Aorta (tissue), 5 donors: ENCODE data around the gene SLC29A3. TPM values are rescaled to one million over a fixed set of nuclear protein-coding genes. Genes with fewer than 3 reads are reported as not detected.
"Not testable (repeated sequence)": the region's sequence is repeated elsewhere in the genome, so short reads cannot be mapped to it uniquely, and the experiment has no call there.

Source experiments
- ATAC-seq: fragments of 200-7000 bp; cut with Tn5 transposase; one replicate; pipeline ENCODE4 v1.9.1; 2022; ENCODE audit warnings: moderate library complexity; ENCODE audit not compliant: low FRiP score
- DNase-seq, 2 donors: peaks; one replicate each; pipeline ENCODE4 v3.0.0-alpha.2; 2020
- H3K27ac ChIP-seq, 2 donors: one replicate each; pipeline ENCODE4 v1.5.1; 2013; ENCODE audit warnings: low read length in 2 of 2, mild to moderate bottlenecking in 2 of 2, moderate library complexity in 2 of 2, control low read depth in 1 of 2, inconsistent platforms in 1 of 2, low read depth in 1 of 2
- H3K27me3 ChIP-seq, 2 donors: one replicate each; pipeline ENCODE4 v1.6.1; 2013; ENCODE audit warnings: control low read depth in 1 of 2, low read length in 1 of 2, mild to moderate bottlenecking in 1 of 2, moderate library complexity in 1 of 2; ENCODE audit not compliant: insufficient read depth in 2 of 2, control insufficient read depth in 1 of 2
- H3K36me3 ChIP-seq, 2 donors: one replicate each; pipeline ENCODE4 v1.6.1; 2013; ENCODE audit warnings: control low read depth in 1 of 2, low read length in 1 of 2, mild to moderate bottlenecking in 1 of 2; ENCODE audit not compliant: insufficient read depth in 2 of 2, control insufficient read depth in 1 of 2
- H3K4me1 ChIP-seq, 2 donors: one replicate each; pipeline ENCODE4 v1.6.1; 2013; ENCODE audit warnings: low read length in 2 of 2, control low read depth in 1 of 2, mild to moderate bottlenecking in 1 of 2, moderate library complexity in 1 of 2; ENCODE audit not compliant: insufficient read depth in 2 of 2, control insufficient read depth in 1 of 2
- H3K4me3 ChIP-seq, 2 donors: one replicate each; pipeline ENCODE4 v1.5.1; 2013; ENCODE audit warnings: low read length in 2 of 2, control low read depth in 1 of 2, mild to moderate bottlenecking in 1 of 2
- H3K9me3 ChIP-seq: one replicate; pipeline ENCODE4 v1.6.1; 2013; ENCODE audit warnings: mild to moderate bottlenecking, low read length; ENCODE audit not compliant: control insufficient read depth
- WGBS, 2 donors: extraction: QIAGEN DNeasy Blood & Tissue Kit; methylation state at CpG; one replicate each; pipeline ENCODE4 v1.1.7; 2013; 5-methylcytosine and 5-hydroxymethylcytosine counted together
- intact Hi-C, 2 donors: fragments of 100-400 bp; cut with DNase I; formaldehyde crosslinking; loops; one replicate each; pipeline versions ENCODE4 v1.14.2 to v1.15.0; 2022
- polyA plus RNA-seq, 2 donors: library from polyadenylated mRNA; stranded (reverse); fragments of 200-250 nt; gene quantifications; one replicate each; pipeline ENCODE4 v1.2.3, GENCODE V29; 2013
- total RNA-seq, 2 donors: library from RNA; stranded (reverse); fragmentation: NEBNext Ultra II Directional; extraction: Animal tissue kit (Norgen Biotek cat#: 25700); gene quantifications; one replicate each; pipeline ENCODE4 v1.2.1, GENCODE V29; 2021
- donor health status: healthy with polysubstance abuse.
- donor health status: Bipolar disorder and iron deficiency.
- donor health status: DM: no; HTN: no; CAD: no.
- donor health status: DM: no; HTN: no; CAD: no.
- donor health status: DM: yes; HTN: yes; CAD: no.

The SLC29A3 gene
- total and polyA plus RNA-seq, 4 donors: 2.4 to 8.8 (median 4.4) TPM

DNA sequence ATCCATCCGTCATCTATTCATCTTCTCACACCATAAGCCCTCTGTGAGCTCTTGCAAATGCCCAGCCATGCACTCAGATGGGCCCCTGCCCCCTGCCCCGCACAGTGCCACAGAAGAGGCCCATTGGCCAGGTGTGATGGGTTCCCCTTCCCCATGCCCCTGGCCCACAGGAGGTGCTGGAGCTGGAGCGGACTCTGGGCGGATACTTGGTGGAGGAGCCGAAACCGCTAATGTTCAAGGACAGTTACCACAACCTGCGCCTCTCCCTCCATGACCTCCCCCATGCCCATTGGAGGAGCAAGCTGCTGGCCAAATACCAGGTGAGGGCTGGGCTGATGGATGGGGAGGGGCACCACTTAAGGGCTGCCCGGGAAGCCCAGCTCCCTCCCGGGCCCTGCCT lies 23.4 kb upstream of the SLC29A3 start:
- ATAC-seq (no peak), DNase-seq (no peak)
- 95 to 98% methylated on average over 7 to 9 of the region's 9 CpGs for WGBS, 2 donors
- Histone ChIP-seq H3K4me1 (no peaks in the 10 kb centered on the region), H3K27ac (no peak overlapping the region), H3K4me3 (no peak overlapping the region), H3K27me3 (no peaks in the 10 kb centered on the region), H3K9me3 (no peaks in the 10 kb centered on the region), H3K36me3 (no peaks in the 10 kb centered on the region)
- intact Hi-C loops: no loop called here

DNA sequence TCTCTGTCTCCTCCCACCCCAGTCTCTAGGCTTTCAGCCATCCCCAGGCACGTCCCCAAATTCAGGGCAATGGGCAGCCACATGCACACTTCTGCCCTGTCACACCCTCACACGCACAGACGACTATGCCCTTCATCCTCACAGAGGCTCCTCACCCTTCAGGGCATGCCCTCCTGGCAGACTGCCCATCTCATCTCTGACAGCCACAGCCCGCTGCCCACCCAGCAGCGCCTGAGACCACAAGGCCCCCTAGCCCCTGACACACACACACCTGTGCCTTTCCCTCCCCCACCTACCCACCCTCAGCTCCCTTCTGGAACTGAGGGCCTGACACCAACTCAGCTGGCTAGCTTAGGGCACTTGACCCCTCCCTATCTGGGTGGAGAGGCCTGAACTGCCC lies 23.0 kb upstream of the SLC29A3 start:
- 69 to 81% methylated on average over 5 of the region's 5 CpGs for WGBS, 2 donors
- intact Hi-C loops: no loop called here
- no peak for DNase-seq

DNA sequence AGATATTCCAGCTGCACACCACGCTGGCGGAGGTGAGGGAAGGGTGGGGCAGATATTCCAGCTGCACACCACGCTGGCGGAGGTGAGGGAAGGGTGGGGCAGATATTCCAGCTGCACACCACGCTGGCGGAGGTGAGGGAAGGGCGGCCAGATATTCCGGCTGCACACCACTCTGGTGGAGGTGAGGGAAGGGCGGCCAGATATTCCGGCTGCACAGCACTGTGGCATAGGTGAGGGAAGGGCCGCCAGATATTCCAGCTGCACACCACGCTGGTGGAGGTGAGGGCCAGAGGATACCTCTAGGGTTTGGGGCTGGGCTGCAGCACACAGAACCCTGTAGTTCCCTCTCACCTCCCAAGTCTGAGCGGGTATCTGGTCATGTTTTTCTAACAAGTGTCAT lies 22.2 kb upstream of the SLC29A3 start:
- WGBS, 2 donors: 93 to 96% methylated on average over 13 of the region's 13 CpGs
- H3K4me3 ChIP-seq, H3K27ac ChIP-seq, H3K4me1 ChIP-seq, H3K9me3 ChIP-seq, intact Hi-C loops, DNase-seq, ATAC-seq, H3K27me3 ChIP-seq, H3K36me3 ChIP-seq: not testable (repeated sequence)

More for the DNA sequence above, 23.0 kb upstream of the SLC29A3 start:
- Histone ChIP-seq H3K36me3 (no peaks in the 10 kb centered on the region), H3K9me3 (no peaks in the 10 kb centered on the region), H3K27me3 (no peaks in the 10 kb centered on the region), H3K4me3 (no peak overlapping the region), H3K4me1 (no peaks in the 10 kb centered on the region), H3K27ac (no peak overlapping the region)
- ATAC-seq: no peak

DNA sequence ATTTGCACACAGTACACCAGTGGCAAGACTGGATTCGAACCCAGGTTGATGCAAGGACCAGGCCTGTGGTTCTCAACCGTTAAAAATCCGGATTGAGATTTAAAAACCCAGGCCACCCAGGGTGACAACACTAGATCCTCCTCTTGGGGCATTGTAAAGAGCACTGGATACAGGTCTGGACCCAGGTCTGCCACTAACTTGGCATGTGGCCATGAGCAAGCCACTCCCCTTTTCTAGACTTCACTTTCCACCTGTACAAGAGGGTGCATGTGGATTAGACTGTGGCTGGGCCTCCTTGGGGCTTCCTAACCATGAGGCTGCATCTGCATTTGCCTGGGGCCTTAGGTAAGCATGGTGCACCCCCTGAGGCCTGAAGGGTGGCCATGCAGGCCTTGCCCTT lies 21.7 kb upstream of the SLC29A3 start:
- Histone ChIP-seq H3K27ac (no peak overlapping the region), H3K27me3 (no peaks in the 10 kb centered on the region), H3K36me3 (no peaks in the 10 kb centered on the region), H3K4me1 (no peaks in the 10 kb centered on the region), H3K9me3 (no peaks in the 10 kb centered on the region), H3K4me3 (no peak overlapping the region)
- intact Hi-C loops: no loop called here
- WGBS, 2 donors: 91 to 100% methylated on average over 3 of the region's 3 CpGs
- ATAC-seq (no peak), DNase-seq (no peak)

DNA sequence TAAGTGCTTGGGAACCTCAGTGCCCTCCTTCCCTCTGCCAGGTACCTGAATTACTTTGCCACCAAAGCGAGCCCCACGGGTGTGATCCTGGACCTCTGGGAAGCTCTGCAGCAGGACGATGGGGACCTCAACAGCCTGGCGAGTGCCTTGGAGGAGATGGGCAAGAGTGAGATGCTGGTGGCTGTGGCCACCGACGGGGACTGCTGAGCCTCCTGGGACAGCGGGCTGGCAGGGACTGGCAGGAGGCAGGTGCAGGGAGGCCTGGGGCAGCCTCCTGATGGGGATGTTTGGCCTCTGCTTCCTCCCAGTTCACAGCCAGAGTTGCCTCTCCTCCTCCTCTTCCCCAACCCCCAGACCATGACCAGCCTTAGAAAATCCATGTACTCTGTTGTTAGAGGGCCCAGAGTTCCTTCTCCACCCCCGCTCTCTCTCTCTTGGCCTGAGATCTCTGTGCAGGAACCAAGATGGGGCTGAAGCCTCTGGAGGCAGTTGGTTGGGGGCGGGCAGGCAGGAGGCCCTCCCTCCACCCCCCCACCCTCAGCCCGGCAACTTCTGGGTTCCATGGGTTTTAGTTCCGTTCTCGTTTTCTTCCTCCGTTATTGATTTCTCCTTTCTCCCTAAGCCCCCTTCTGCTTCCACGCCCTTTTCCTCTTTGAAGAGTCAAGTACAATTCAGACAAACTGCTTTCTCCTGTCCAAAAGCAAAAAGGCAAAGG lies 19.8 kb upstream of the SLC29A3 start:
- H3K36me3 ChIP-seq: no peaks in the 10 kb centered on the region
- H3K27me3 ChIP-seq: no peaks in the 10 kb centered on the region
- no peak for ATAC-seq
- no peaks in the 10 kb centered on the region for H3K9me3 ChIP-seq
- no peak for DNase-seq
- H3K4me3 ChIP-seq: no peak overlapping the region
- no peak overlapping the region for H3K27ac ChIP-seq
- 88 to 89% methylated on average over 13 to 14 of the region's 14 CpGs for WGBS, 2 donors
- intact Hi-C loops: no loop called here
- H3K4me1 ChIP-seq: no peaks in the 10 kb centered on the region

DNA sequence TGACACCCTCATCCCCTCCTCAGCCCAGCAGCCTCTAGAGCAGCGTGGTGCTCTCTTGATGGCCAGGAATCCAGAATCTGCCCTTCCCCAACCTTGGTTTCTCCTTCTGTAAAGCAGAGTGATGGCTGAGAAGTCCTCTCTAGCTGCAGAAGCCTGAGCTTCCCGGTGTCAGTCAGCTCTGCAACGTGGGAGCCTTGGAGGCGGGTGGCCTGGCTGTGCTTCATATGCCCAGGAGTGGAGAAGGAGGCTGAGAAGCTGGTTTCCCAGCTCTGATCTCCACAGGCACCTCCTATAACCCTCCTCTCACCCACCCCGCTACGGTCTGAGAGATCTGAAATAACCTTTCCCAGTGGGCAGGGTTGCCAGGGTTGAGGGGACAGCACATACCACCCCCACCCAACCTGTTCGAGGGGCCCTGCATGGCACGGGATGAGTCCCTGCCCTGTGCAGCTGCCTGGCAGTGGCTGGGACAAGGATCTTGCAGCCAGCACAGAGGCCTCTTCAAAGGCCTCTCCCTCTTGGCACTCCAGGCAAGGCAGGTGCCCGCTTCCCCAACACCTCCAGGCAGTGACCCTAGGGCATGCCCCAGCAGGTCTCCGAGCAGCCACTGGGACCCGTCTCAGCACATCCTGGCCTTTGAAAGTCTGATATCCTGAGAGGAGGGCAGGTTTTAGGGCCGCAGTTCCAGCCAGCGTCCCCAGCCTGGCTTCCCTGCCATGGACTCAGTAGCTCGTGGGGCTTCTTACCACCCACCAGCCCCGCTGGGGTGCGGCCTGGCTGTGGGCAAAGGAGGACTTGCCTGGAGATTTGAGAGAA lies 18.3 kb upstream of the SLC29A3 start:
- Histone ChIP-seq H3K4me3 (no peak overlapping the region), H3K27me3 (no peaks in the 10 kb centered on the region), H3K36me3 (no peaks in the 10 kb centered on the region), H3K9me3 (no peaks in the 10 kb centered on the region), H3K27ac (no peak overlapping the region), H3K4me1 (no peaks in the 10 kb centered on the region)
- no peak for DNase-seq
- intact Hi-C loops: no loop called here
- WGBS, 2 donors: 91% methylated on average over 16 of the region's 16 CpGs
- ATAC-seq: no peak

DNA sequence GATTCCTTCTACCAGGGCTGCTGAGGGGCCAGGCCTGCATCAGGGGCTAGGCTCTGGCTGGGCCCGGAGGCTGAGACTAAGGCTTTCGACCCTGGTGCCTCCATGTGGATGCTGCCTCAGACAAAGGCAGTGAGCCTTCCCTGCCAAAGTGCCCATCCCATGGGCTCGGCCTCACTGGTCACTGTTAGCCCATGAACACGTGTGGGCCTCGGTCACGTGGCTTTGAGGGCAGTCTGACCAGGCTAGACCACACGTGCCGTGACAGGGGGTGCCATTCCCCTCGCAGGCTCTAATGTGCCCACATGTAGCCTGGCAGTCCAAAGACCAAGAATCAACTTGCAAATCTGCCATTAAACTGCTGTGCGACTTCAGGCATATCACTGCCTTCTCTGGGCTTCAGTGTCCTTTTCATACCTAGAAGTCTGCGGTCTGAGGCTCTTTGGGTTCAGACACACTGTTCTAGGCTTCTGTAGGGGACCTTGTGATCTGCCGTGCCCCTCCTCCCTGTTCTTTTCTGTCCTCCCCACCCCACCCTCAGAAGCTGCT lies 17.6 kb upstream of the SLC29A3 start:
- no peak overlapping the region for H3K27ac ChIP-seq
- intact Hi-C loops: no loop called here
- DNase-seq: no peak
- no peaks in the 10 kb centered on the region for H3K27me3 ChIP-seq
- 91 to 92% methylated on average over 12 of the region's 12 CpGs for WGBS, 2 donors
- no peak for ATAC-seq
- H3K4me1 ChIP-seq: no peaks in the 10 kb centered on the region
- no peaks in the 10 kb centered on the region for H3K9me3 ChIP-seq
- no peak overlapping the region for H3K4me3 ChIP-seq
- H3K36me3 ChIP-seq: no peaks in the 10 kb centered on the region

DNA sequence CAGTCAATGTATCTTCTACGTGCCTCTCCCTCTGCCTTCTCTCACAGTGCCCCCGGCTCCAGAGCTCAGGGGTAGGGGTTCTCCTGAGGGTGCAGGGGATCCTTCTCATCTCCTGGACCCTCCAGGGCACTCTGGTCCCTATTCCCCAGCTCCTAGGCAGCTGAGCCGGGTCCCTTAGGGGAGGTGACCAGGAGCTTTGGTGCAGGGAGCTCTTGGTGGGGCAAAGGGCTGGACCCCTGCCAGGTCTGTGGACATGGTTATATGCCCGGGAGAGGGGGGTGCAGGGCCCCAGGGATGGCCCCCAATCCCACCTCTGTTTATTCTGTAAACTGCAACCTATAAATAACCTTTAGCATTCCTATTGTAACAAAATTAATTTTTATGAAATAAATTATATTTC lies 16.6 kb upstream of the SLC29A3 start:
- 70 to 79% methylated on average over 4 of the region's 4 CpGs for WGBS, 2 donors

More for the DNA sequence above, 16.6 kb upstream of the SLC29A3 start:
- Histone ChIP-seq H3K27me3 (no peaks in the 10 kb centered on the region), H3K4me1 (no peaks in the 10 kb centered on the region), H3K4me3 (no peak overlapping the region), H3K36me3 (no peaks in the 10 kb centered on the region), H3K27ac (no peak overlapping the region), H3K9me3 (no peaks in the 10 kb centered on the region)
- intact Hi-C loops: no loop called here
- no peak for DNase-seq
- no peak for ATAC-seq
